Keratinocyte (primary cell): ENCODE measurements around the gene CREB5. TPM values are rescaled to one million over a fixed set of nuclear protein-coding genes. Genes with fewer than 3 reads are reported as not detected.

ENCODE experiments used
- DNase-seq: peaks from one replicate; pipeline ENCODE4 v3.0.0-alpha.2; 2011; ENCODE audit warnings: low read depth, missing footprints, low spot score
- FAIRE-seq: peaks from 2 replicates; lab custom pipeline; 2011; peaks lifted over from hg19 to GRCh38; lab: Jason Lieb, UNC
- H2AFZ ChIP-seq: 2 replicates; pipeline ENCODE4 v1.6.0; 2012; ENCODE audit warnings: low read length, control low read depth, inconsistent platforms; ENCODE audit not compliant: control insufficient read depth
- H3K27ac ChIP-seq: 2 replicates; pipeline ENCODE4 v1.5.1; 2011; ENCODE audit warnings: low read length; ENCODE audit not compliant: control insufficient read depth, insufficient read depth
- H3K27me3 ChIP-seq: 3 replicates; pipeline ENCODE4 v1.6.0; 2011; ENCODE audit warnings: low read length; ENCODE audit not compliant: control insufficient read depth, insufficient read depth; ENCODE audit errors: extremely low read depth
- H3K36me3 ChIP-seq, 2 experiments: 2 replicates in 1 of 2; 3 replicates in 1 of 2; pipeline ENCODE4 v1.5.1; 2011; ENCODE audit warnings: low read length in 2 of 2, mild to moderate bottlenecking in 1 of 2; ENCODE audit not compliant: control insufficient read depth in 2 of 2, insufficient read depth in 2 of 2; ENCODE audit errors: extremely low read depth in 1 of 2
- H3K4me1 ChIP-seq: 3 replicates; pipeline ENCODE4 v1.5.1; 2011; ENCODE audit warnings: low read length; ENCODE audit not compliant: control insufficient read depth, insufficient read depth; ENCODE audit errors: extremely low read depth
- H3K4me2 ChIP-seq: 3 replicates; pipeline ENCODE4 v1.6.0; 2011; ENCODE audit warnings: low read depth, low read length; ENCODE audit not compliant: control insufficient read depth, insufficient read depth; ENCODE audit errors: extremely low read depth
- H3K4me3 ChIP-seq, 3 experiments: fragments of 200-600 bp in 1 of 3; sonication (generic) in 1 of 3; 2 replicates in 2 of 3; 3 replicates in 1 of 3; pipeline ENCODE4 v1.5.1; 2011 to 2016; ENCODE audit warnings: low read length in 3 of 3, mild to moderate bottlenecking in 3 of 3, control low read depth in 2 of 3, inconsistent platforms in 1 of 3, low read depth in 1 of 3, mixed read lengths in 1 of 3, mixed run types in 1 of 3, moderate library complexity in 1 of 3; ENCODE audit not compliant: control insufficient read depth in 2 of 3, insufficient read depth in 2 of 3; ENCODE audit errors: extremely low read depth in 1 of 3
- H3K79me2 ChIP-seq: 2 replicates; pipeline ENCODE4 v1.6.0; 2012; ENCODE audit warnings: low read length; ENCODE audit not compliant: control insufficient read depth, insufficient read depth
- H3K9ac ChIP-seq: 3 replicates; pipeline ENCODE4 v1.6.0; 2011; ENCODE audit warnings: low read length; ENCODE audit not compliant: control insufficient read depth, insufficient read depth; ENCODE audit errors: extremely low read depth
- H3K9me1 ChIP-seq: 3 replicates; pipeline ENCODE4 v1.6.0; 2011; ENCODE audit warnings: low read length; ENCODE audit not compliant: control insufficient read depth, insufficient read depth; ENCODE audit errors: extremely low read depth
- H3K9me3 ChIP-seq: 2 replicates; pipeline ENCODE4 v1.5.1; 2012; ENCODE audit warnings: low read depth, low read length; ENCODE audit not compliant: control insufficient read depth
- H4K20me1 ChIP-seq: 3 replicates; pipeline ENCODE4 v1.6.0; 2011; ENCODE audit warnings: low read length; ENCODE audit not compliant: control insufficient read depth, insufficient read depth; ENCODE audit errors: extremely low read depth
- CTCF ChIP-seq, 3 experiments: IDR thresholded peaks in 1 of 3; conservative IDR thresholded peaks in 1 of 3; optimal IDR thresholded peaks in 1 of 3; 2 replicates in 2 of 3; 3 replicates in 1 of 3; pipeline versions ENCODE3 to v1.5.1; 2011; ENCODE audit warnings: low read length in 3 of 3, mild to moderate bottlenecking in 3 of 3, moderate library complexity in 2 of 3, control low read depth in 1 of 3, inconsistent platforms in 1 of 3; ENCODE audit not compliant: insufficient read depth in 2 of 3; ENCODE audit errors: extremely low read depth in 1 of 3
- EZH2 ChIP-seq: IDR thresholded peaks from one replicate; pipeline ENCODE4 v1.6.1; 2012; ENCODE audit warnings: inconsistent platforms, mild to moderate bottlenecking, low read length, moderate library complexity
- dilution Hi-C: fragments of 300-500 bp; cut with MboI; formaldehyde crosslinking; loops from one replicate; pipeline ENCODE4 v1.7.0; 2020; ENCODE audit warnings: low sequenced_read_pairs; ENCODE audit not compliant: extremely low pct_ligation_motif_present
- polyA plus RNA-seq, 5 experiments: library from polyadenylated mRNA; depleted of rRNA in 3 of 5; stranded (reverse) in 3 of 5; stranded (forward) in 1 of 5; unstranded in 1 of 5; fragments of >200 nt; gene quantifications; 1 replicate in 1 of 5; 2 replicates in 3 of 5; 3 replicates in 1 of 5; pipeline versions ENCODE4 v1.2.1 to v1.2.3, GENCODE V29; 2011 to 2012; ENCODE audit warnings: missing spikeins in 2 of 5, low read depth in 1 of 5, low replicate concordance in 1 of 5

CREB5 gene
- polyA plus RNA-seq, 1 donor (not counting 4 experiments of a cell fraction or from before 2014, with no cell fraction given) = 7.9 TPM

DNA sequence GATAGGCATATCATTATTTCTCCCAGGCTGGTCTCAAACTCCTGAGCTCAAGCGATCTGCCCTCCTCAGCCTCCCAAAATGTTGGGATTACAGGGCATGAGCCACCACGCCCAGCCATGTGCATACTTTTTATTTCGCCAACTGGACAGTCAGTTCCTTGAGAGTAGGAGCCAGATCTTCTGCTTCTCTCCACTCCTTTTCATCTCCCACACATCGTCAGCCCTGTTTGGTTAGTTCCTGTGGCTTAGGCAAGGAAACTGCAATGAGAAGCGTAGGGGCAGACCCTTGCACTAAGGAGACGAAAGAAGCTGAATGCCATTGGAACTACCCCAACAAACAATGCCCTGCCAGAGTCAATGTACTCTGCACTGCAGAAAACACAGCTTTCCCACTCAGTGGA is 367.6 kb downstream of the CREB5 start:
- FAIRE-seq = no peak
- no peaks in the 10 kb centered on the region for H4K20me1 ChIP-seq

GRCh38 chr7:28782362-28782761 is 370.0 kb downstream of the CREB5 start:
- no peaks in the 10 kb centered on the region for H4K20me1 ChIP-seq
- no peaks in the 10 kb centered on the region for H3K9me3 ChIP-seq
- H2AFZ ChIP-seq = no peak overlapping the region
- dilution Hi-C loops = no loop called here
- no peaks in the 10 kb centered on the region for H3K79me2 ChIP-seq
- no peak for DNase-seq
- H3K36me3 ChIP-seq = no peaks in the 10 kb centered on the region
- H3K9ac ChIP-seq = no peak overlapping the region
- no peaks in the 10 kb centered on the region for H3K9me1 ChIP-seq
- no peaks in the 10 kb centered on the region for H3K27me3 ChIP-seq
- no peak overlapping the region for H3K4me2 ChIP-seq
- no peak overlapping the region for H3K4me3 ChIP-seq
- no peaks in the 10 kb centered on the region for H3K4me1 ChIP-seq
- FAIRE-seq = no peak
- no peak overlapping the region for H3K27ac ChIP-seq
- no peak for TF ChIP-seq EZH2
- TF ChIP-seq CTCF (optimal IDR thresholded peaks at IDR 0.05 in 1 of 3, IDR thresholded peaks at IDR 0.05 in 1 of 3, conservative IDR thresholded peaks at IDR 0.05 in 1 of 3; ENCODE audit: extremely low read depth in 1 of 3, insufficient read depth in 2 of 3, low read length in 3 of 3) = no peak

More for the DNA sequence above, 367.6 kb downstream of the CREB5 start:
- no peaks in the 10 kb centered on the region for H3K9me1 ChIP-seq
- no peak overlapping the region for H2AFZ ChIP-seq
- no peaks in the 10 kb centered on the region for H3K27me3 ChIP-seq
- dilution Hi-C loops = no loop called here
- no peak overlapping the region for H3K27ac ChIP-seq
- H3K36me3 ChIP-seq = no peaks in the 10 kb centered on the region
- H3K4me1 ChIP-seq = no peaks in the 10 kb centered on the region
- no peak for DNase-seq
- no peak overlapping the region for H3K4me3 ChIP-seq
- no peak overlapping the region for H3K4me2 ChIP-seq
- TF ChIP-seq CTCF (optimal IDR thresholded peaks at IDR 0.05 in 1 of 3, IDR thresholded peaks at IDR 0.05 in 1 of 3, conservative IDR thresholded peaks at IDR 0.05 in 1 of 3; ENCODE audit: extremely low read depth in 1 of 3, insufficient read depth in 2 of 3, low read length in 3 of 3) (no peak), EZH2 (no peak)
- no peak overlapping the region for H3K9ac ChIP-seq
- no peaks in the 10 kb centered on the region for H3K9me3 ChIP-seq
- no peaks in the 10 kb centered on the region for H3K79me2 ChIP-seq
